Skin epidermis (tissue), 12 donors: ENCODE data around the gene MAML2.

Experiments used
- H3K27ac ChIP-seq, 21 experiments: fragments of 200-600 bp; sonication (generic) in 11 of 21; one replicate each; pipeline ENCODE4 v1.5.0; 2020; ENCODE audit warnings: mild to moderate bottlenecking in 3 of 21, inconsistent platforms in 2 of 21, moderate library complexity in 2 of 21
- H3K4me3 ChIP-seq, 7 experiments: fragments of 200-600 bp; sonication (generic) in 2 of 7; one replicate each; pipeline ENCODE4 v1.5.0; 2020; ENCODE audit warnings: inconsistent platforms in 2 of 7, mild to moderate bottlenecking in 2 of 7, moderate library complexity in 1 of 7

Gene MAML2

GRCh38 chr11:96341211-96342013, 1.6 kb downstream of the MAML2 start:
- Histone ChIP-seq H3K4me3 (peak overlapping the region; percentile 45 to 68 (median 56)), H3K27ac (peak overlapping the region in 20 of 21 experiments; percentile 63 to 93 (median 85))

GRCh38 chr11:96340555-96340885, 2.5 kb downstream of the MAML2 start:
- H3K4me3 ChIP-seq, result peak overlapping the region; percentile 1 to 68 (median 56)

GRCh38 chr11:96339706-96340554, 3.1 kb downstream of the MAML2 start:
- Histone ChIP-seq H3K4me3 (peak overlapping the region; percentile 1 to 68 (median 45)), H3K27ac (peak overlapping the region in 20 of 21 experiments; percentile 30 to 93 (median 85))

More at GRCh38 chr11:96340555-96340885, 2.5 kb downstream of the MAML2 start:
- H3K27ac ChIP-seq, result peak overlapping the region in 20 of 21 experiments; percentile 63 to 93 (median 85)

GRCh38 chr11:96338910-96339705, 3.9 kb downstream of the MAML2 start:
- Histone ChIP-seq H3K4me3 (peak overlapping the region; percentile 1 to 68 (median 45)), H3K27ac (peak overlapping the region in 20 of 21 experiments; percentile 30 to 93 (median 85))

- peak overlapping the region in 1 of 7 experiments; percentile 63 for H3K4me3 ChIP-seq
- H3K27ac ChIP-seq, result peak overlapping the region in 15 of 21 experiments; percentile 5 to 93 (median 85)
Observed at GRCh38 chr11:96337541-96338431, 5.2 kb downstream of the MAML2 start.

- Histone ChIP-seq H3K27ac (peak overlapping the region in 1 of 21 experiments; percentile 13), H3K4me3 (no peak overlapping the region)
Observed at GRCh38 chr11:96335388-96335787, 7.6 kb downstream of the MAML2 start.

GRCh38 chr11:96334219-96334618, 8.8 kb downstream of the MAML2 start:
- Histone ChIP-seq H3K4me3 (no peak overlapping the region), H3K27ac (peak overlapping the region in 1 of 21 experiments; percentile 38)

GRCh38 chr11:96333191-96333719, 9.7 kb downstream of the MAML2 start:
- H3K4me3 ChIP-seq, result no peak overlapping the region
- H3K27ac ChIP-seq, result peak overlapping the region in 14 of 21 experiments; percentile 4 to 80 (median 52)

- H3K4me3 ChIP-seq, result no peak overlapping the region
- peak overlapping the region in 17 of 21 experiments; percentile 6 to 80 (median 49) for H3K27ac ChIP-seq
Observed at GRCh38 chr11:96332126-96332771, 10.7 kb downstream of the MAML2 start.

- H3K4me3 ChIP-seq, result no peak overlapping the region
- peak overlapping the region in 13 of 21 experiments; percentile 6 to 80 (median 43) for H3K27ac ChIP-seq
Observed at GRCh38 chr11:96331699-96332116, 11.3 kb downstream of the MAML2 start.

GRCh38 chr11:96330511-96330859, 12.5 kb downstream of the MAML2 start:
- H3K27ac ChIP-seq, result peak overlapping the region in 2 of 21 experiments; percentile 25 to 61
- no peak overlapping the region for H3K4me3 ChIP-seq

GRCh38 chr11:96329855-96330510, 13.0 kb downstream of the MAML2 start:
- H3K27ac ChIP-seq, result peak overlapping the region in 3 of 21 experiments; percentile 25 to 61 (median 46)
- H3K4me3 ChIP-seq, result no peak overlapping the region

- Histone ChIP-seq H3K27ac (peak overlapping the region in 2 of 21 experiments; percentile 3 to 46), H3K4me3 (no peak overlapping the region)
Observed at GRCh38 chr11:96329419-96329818, 13.6 kb downstream of the MAML2 start.

- Histone ChIP-seq H3K4me3 (no peak overlapping the region), H3K27ac (peak overlapping the region in 2 of 21 experiments; percentile 2 to 46)
Observed at GRCh38 chr11:96328395-96329010, 14.5 kb downstream of the MAML2 start.

- no peak overlapping the region for H3K4me3 ChIP-seq
- H3K27ac ChIP-seq, result peak overlapping the region in 1 of 21 experiments; percentile 25
Observed at GRCh38 chr11:96326959-96327358, 16.0 kb downstream of the MAML2 start.

- no peak overlapping the region for H3K4me3 ChIP-seq
- peak overlapping the region in 6 of 21 experiments; percentile 4 to 59 (median 46) for H3K27ac ChIP-seq
Observed at GRCh38 chr11:96324912-96325311, 18.1 kb downstream of the MAML2 start.

- Histone ChIP-seq H3K4me3 (no peak overlapping the region), H3K27ac (no peak overlapping the region)
Observed at GRCh38 chr11:96323642-96323985, 19.4 kb downstream of the MAML2 start.
